HCT116 (cell line): Measurements from ENCODE around the gene TRIM41. TPM values are rescaled to one million over a fixed set of nuclear protein-coding genes. Genes with fewer than 3 reads are reported as not detected.

Experiments used
- ATAC-seq: fragments of 200-7000 bp; cut with Tn5 transposase; 2 replicates; pipeline ENCODE4 v1.9.1; 2020; ENCODE audit warnings: mild to moderate bottlenecking, moderate library complexity
- BruUV-seq: library from RNA; stranded (reverse); fragments of 400-500 nt; replicated peaks from 2 replicates; lab custom pipeline; 2021; lab: Mats Ljungman, UMichigan
- CTCF ChIA-PET: fragments of 300-600 bp; sonication (Branson Sonifier 250); formaldehyde crosslinking; loops from one replicate; lab custom pipeline; 2021; ENCODE audit warnings: antibody characterized with exemption; lab: Charles Lee
- POLR2A ChIA-PET: fragments of 300-600, 350-600 bp; sonication (Branson Sonifier 250); formaldehyde crosslinking; loops from one replicate; lab custom pipeline; 2021; ENCODE audit warnings: antibody characterized with exemption; lab: Charles Lee
- RAD21 ChIA-PET, 2 experiments: fragments of 300-600 bp; sonication (Branson Sonifier 250); formaldehyde crosslinking; loops; one replicate each; lab custom pipeline; 2023; ENCODE audit warnings: low total read pairs in 2 of 2; ENCODE audit not compliant: uncharacterized antibody in 2 of 2, unreplicated experiment in 2 of 2, low non-redundant PET in 1 of 2; lab: Charles Lee
- DNase-seq: peaks from one replicate; pipeline ENCODE4 v3.0.0-alpha.2; 2010; ENCODE audit warnings: low read depth, low spot score
- H2AFZ ChIP-seq: fragments of 200-600 bp; shearing (Covaris generic), sonication (generic); 2 replicates; pipeline ENCODE4 v1.6.1; 2017; ENCODE audit warnings: low read depth, mixed run types, mixed read lengths, antibody characterized with exemption, low read length; ENCODE audit not compliant: poor library complexity, severe bottlenecking
- H3K27ac ChIP-seq: 2 replicates; pipeline ENCODE4 v1.5.1; 2012; ENCODE audit warnings: low read depth, low read length
- H3K27me3 ChIP-seq: fragments of 200-600 bp; sonication (generic); 2 replicates; pipeline ENCODE4 v1.6.1; 2016; ENCODE audit warnings: mixed run types, low read length, mixed read lengths; ENCODE audit not compliant: insufficient read depth
- H3K36me3 ChIP-seq, 2 experiments: fragments of 200-500 bp in 1 of 2; fragments of 200-600 bp in 1 of 2; sonication (Bioruptor generic) in 1 of 2; sonication (generic) in 1 of 2; 2 replicates each; pipeline versions ENCODE4 v1.5.1 to v1.6.1; 2014 to 2016; ENCODE audit warnings: low read length in 2 of 2, inconsistent platforms in 1 of 2, mixed read lengths in 1 of 2, mixed run types in 1 of 2; ENCODE audit not compliant: insufficient read depth in 2 of 2, control insufficient read depth in 1 of 2
- H3K4me1 ChIP-seq, 2 experiments: fragments of 200-600 bp in 1 of 2; sonication (generic) in 1 of 2; 2 replicates each; pipeline versions ENCODE4 v1.5.1 to v1.6.1; 2012 to 2017; ENCODE audit warnings: low read length in 2 of 2, inconsistent platforms in 1 of 2, mild to moderate bottlenecking in 1 of 2, mixed read lengths in 1 of 2, mixed run types in 1 of 2, moderate library complexity in 1 of 2; ENCODE audit not compliant: insufficient read depth in 2 of 2, control insufficient read depth in 1 of 2
- H3K4me2 ChIP-seq: fragments of 200-600 bp; sonication (generic); 2 replicates; pipeline ENCODE4 v1.6.1; 2017; ENCODE audit warnings: mixed run types, low read length, mixed read lengths
- H3K4me3 ChIP-seq, 2 experiments: fragments of 200-600 bp in 1 of 2; sonication (generic) in 1 of 2; replicated peaks in 1 of 2; 2 replicates each; pipeline ENCODE4 v1.5.1; 2011 to 2016; ENCODE audit warnings: low read length in 2 of 2, control low read depth in 1 of 2, low read depth in 1 of 2, mild to moderate bottlenecking in 1 of 2, mixed read lengths in 1 of 2, mixed run types in 1 of 2
- H3K79me2 ChIP-seq: fragments of 200-600 bp; sonication (generic); 2 replicates; pipeline ENCODE4 v1.6.1; 2017; ENCODE audit warnings: mild to moderate bottlenecking, mixed run types, low read length, moderate library complexity, mixed read lengths; ENCODE audit not compliant: insufficient read depth
- H3K9ac ChIP-seq: fragments of 200-600 bp; sonication (generic); 2 replicates; pipeline ENCODE4 v1.6.1; 2016; ENCODE audit warnings: low read length, mixed read lengths
- H3K9me2 ChIP-seq: fragments of 200-600 bp; sonication (generic), shearing (Covaris generic); 2 replicates; pipeline ENCODE4 v1.6.1; 2017; ENCODE audit warnings: mixed run types, mild to moderate bottlenecking, moderate library complexity; ENCODE audit not compliant: insufficient read depth
- H3K9me3 ChIP-seq, 2 experiments: fragments of 200-500 bp in 1 of 2; fragments of 200-600 bp in 1 of 2; sonication (Bioruptor generic) in 1 of 2; sonication (generic) in 1 of 2; 2 replicates each; pipeline ENCODE4 v1.6.1; 2014 to 2017; ENCODE audit warnings: low read length in 2 of 2, mixed read lengths in 2 of 2, inconsistent platforms in 1 of 2, low read depth in 1 of 2, mild to moderate bottlenecking in 1 of 2, mixed run types in 1 of 2, moderate library complexity in 1 of 2; ENCODE audit not compliant: control insufficient read depth in 1 of 2, insufficient read depth in 1 of 2
- H4K20me1 ChIP-seq: fragments of 200-600 bp; sonication (generic), shearing (Covaris generic); 2 replicates; pipeline ENCODE4 v1.6.1; 2017; ENCODE audit warnings: mixed run types, mild to moderate bottlenecking, moderate library complexity; ENCODE audit not compliant: insufficient read depth
- EZH2 ChIP-seq: fragments of 200-600 bp; sonication (generic); IDR thresholded peaks from 2 replicates; pipeline ENCODE4 v1.6.1; 2017; ENCODE audit warnings: antibody characterized with exemption, mixed run types
- FOSL1 ChIP-seq: IDR thresholded peaks from 2 replicates; pipeline ENCODE4 v1.6.1; 2012; ENCODE audit warnings: low read depth
- POLR2AphosphoS5 ChIP-seq: IDR thresholded peaks from 2 replicates; pipeline ENCODE4 v1.6.1; 2011; ENCODE audit warnings: mild to moderate bottlenecking, low read depth, low read length, moderate library complexity
- RAD21 ChIP-seq: IDR thresholded peaks from 2 replicates; pipeline ENCODE4 v1.6.1; 2012; ENCODE audit warnings: low read depth, mild to moderate bottlenecking
- SP1 ChIP-seq: IDR thresholded peaks from 2 replicates; pipeline ENCODE4 v1.6.1; 2012; ENCODE audit warnings: low read depth
- TCF7L2 ChIP-seq: IDR thresholded peaks from 2 replicates; pipeline ENCODE4 v1.7.0; 2011; ENCODE audit warnings: borderline replicate concordance, inconsistent platforms; ENCODE audit not compliant: insufficient read depth, insufficient read length; ENCODE audit errors: extremely low read depth
- YY1 ChIP-seq: IDR thresholded peaks from 2 replicates; pipeline ENCODE4 v1.6.1; 2011; ENCODE audit warnings: low read length, low read depth, moderate library complexity, mild to moderate bottlenecking; ENCODE audit not compliant: insufficient replicate concordance; ENCODE audit errors: extremely low read depth
- intact Hi-C: fragments of 100-400 bp; cut with micrococcal nuclease; formaldehyde crosslinking; loops from 2 replicates; pipeline ENCODE4 v1.10.0; 2022
- total RNA-seq: library from RNA; stranded (reverse); gene quantifications from one replicate; pipeline ENCODE4 v1.2.1, GENCODE V29; 2021; ENCODE audit not compliant: unreplicated experiment
- TF ChIP-seq, protein P1 (sequence below), 3 experiments: fragments of 200-600 bp in 1 of 3; sonication (generic) in 1 of 3; IDR thresholded peaks in 2 of 3; conservative IDR thresholded peaks in 1 of 3; 2 replicates each; pipeline ENCODE4 v1.5.1; 2012 to 2017; ENCODE audit warnings: low read depth in 2 of 3, low read length in 2 of 3, antibody characterized with exemption in 1 of 3, borderline replicate concordance in 1 of 3, control low read depth in 1 of 3, mild to moderate bottlenecking in 1 of 3, mixed read lengths in 1 of 3, mixed run types in 1 of 3, moderate library complexity in 1 of 3; ENCODE audit not compliant: insufficient read depth in 1 of 3

TRIM41 gene
- total RNA-seq, 1 experiment from 2014 or later, result 51.8 TPM

DNA sequence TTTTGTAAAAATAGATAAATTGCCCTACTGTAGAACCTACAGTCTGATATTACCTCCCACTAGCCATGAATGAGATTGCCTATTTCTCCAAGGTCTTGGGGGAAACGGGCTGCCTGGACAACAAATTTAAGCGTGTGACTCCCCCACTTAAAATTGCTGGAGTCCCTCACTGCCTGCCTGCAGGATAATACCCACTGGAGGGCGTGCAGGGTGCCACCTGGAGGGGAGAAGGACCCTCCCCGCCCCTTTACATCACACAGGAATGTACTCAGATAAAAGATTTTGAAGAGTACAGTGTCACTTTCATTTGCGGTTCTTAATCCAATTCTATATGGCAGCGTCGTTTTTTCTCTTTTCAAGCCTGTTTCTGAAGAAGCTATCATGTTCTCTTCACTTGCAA, 11.9 kb upstream of the TRIM41 start:
- Histone ChIP-seq H3K9me3 (no peaks in the 10 kb centered on the region), H3K9me2 (no peaks in the 10 kb centered on the region), H4K20me1 (no peaks in the 10 kb centered on the region), H3K36me3 (no peaks in the 10 kb centered on the region), H3K9ac (no peak overlapping the region), H3K27ac (peak overlapping the region; percentile 56; the same call in 1 of the 2 replicates), H3K4me1 (peaks cover 15 to 55% of the 10 kb centered on the region in 2 experiments), H2AFZ (no peak overlapping the region), H3K4me2 (peak overlapping the region; percentile 73; the same call in 1 of the 2 replicates), H3K4me3 (no peak overlapping the region), H3K79me2 (no peaks in the 10 kb centered on the region), H3K27me3 (no peaks in the 10 kb centered on the region)
- BruUV-seq, result no TSS peak
- intact Hi-C loops, result no loop called here
- DNase-seq (no peak), ATAC-seq (no peak)
- TF ChIP-seq, protein P1, sequence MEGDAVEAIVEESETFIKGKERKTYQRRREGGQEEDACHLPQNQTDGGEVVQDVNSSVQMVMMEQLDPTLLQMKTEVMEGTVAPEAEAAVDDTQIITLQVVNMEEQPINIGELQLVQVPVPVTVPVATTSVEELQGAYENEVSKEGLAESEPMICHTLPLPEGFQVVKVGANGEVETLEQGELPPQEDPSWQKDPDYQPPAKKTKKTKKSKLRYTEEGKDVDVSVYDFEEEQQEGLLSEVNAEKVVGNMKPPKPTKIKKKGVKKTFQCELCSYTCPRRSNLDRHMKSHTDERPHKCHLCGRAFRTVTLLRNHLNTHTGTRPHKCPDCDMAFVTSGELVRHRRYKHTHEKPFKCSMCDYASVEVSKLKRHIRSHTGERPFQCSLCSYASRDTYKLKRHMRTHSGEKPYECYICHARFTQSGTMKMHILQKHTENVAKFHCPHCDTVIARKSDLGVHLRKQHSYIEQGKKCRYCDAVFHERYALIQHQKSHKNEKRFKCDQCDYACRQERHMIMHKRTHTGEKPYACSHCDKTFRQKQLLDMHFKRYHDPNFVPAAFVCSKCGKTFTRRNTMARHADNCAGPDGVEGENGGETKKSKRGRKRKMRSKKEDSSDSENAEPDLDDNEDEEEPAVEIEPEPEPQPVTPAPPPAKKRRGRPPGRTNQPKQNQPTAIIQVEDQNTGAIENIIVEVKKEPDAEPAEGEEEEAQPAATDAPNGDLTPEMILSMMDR (IDR thresholded peaks at IDR 0.05 in 2 of 3, conservative IDR thresholded peaks at IDR 0.05 in 1 of 3; ENCODE audit: borderline replicate concordance in 1 of 3, insufficient read depth in 1 of 3, low read depth in 2 of 3, low read length in 2 of 3), result peak in 2 of 3 experiments; percentile 29; a peak in 4 of 6 replicates
- TF ChIP-seq RAD21, result no peak
- ChIA-PET RAD21 (no interaction called here), CTCF (no interaction called here), POLR2A (interaction anchor here (0.6 to 0.9 kb wide), 2 partner anchors 19 to 24 kb away, joined by 3 read pairs; no protein-coding TSS in a partner anchor)

- CTCF ChIA-PET, result no interaction called here
Measured at GRCh38 chr5:181212080-181212479, 11.0 kb upstream of the TRIM41 start.

More at GRCh38 chr5:181212080-181212479, 11.0 kb upstream of the TRIM41 start:
- Histone ChIP-seq H3K4me2 (no peak overlapping the region), H3K4me3 (no peak overlapping the region), H4K20me1 (no peaks in the 10 kb centered on the region), H3K27ac (no peak overlapping the region), H3K9me2 (no peaks in the 10 kb centered on the region), H3K79me2 (no peaks in the 10 kb centered on the region), H2AFZ (no peak overlapping the region), H3K36me3 (no peaks in the 10 kb centered on the region), H3K4me1 (peaks cover 15 to 47% of the 10 kb centered on the region in 2 experiments), H3K27me3 (no peaks in the 10 kb centered on the region), H3K9me3 (no peaks in the 10 kb centered on the region), H3K9ac (no peak overlapping the region)
- ATAC-seq (no peak), DNase-seq (no peak)
- RAD21 ChIA-PET, result no interaction called here
- TF ChIP-seq SP1 (no peak), POLR2AphosphoS5 (no peak), TCF7L2 (no peak), FOSL1 (no peak), YY1 (no peak), EZH2 (no peak)
- POLR2A ChIA-PET, result no interaction called here
- BruUV-seq, result no TSS peak
- intact Hi-C loops, result no loop called here
